Subcutaneous abdominal adipose tissue (tissue), 5 donors: ENCODE results near the gene PRSS2.
A peak's percentile ranks its signal among the peaks of the same experiment; 100 is the strongest.

Experiments used
- H3K27ac ChIP-seq: one replicate; pipeline ENCODE4 v1.7.0; 2013; ENCODE audit warnings: low read depth, mild to moderate bottlenecking, inconsistent platforms, low read length, moderate library complexity
- H3K27me3 ChIP-seq, 5 donors: one replicate each; pipeline ENCODE4 v1.7.0; 2013; ENCODE audit warnings: low read length in 5 of 5, inconsistent platforms in 1 of 5; ENCODE audit not compliant: control insufficient read depth in 5 of 5, insufficient read depth in 4 of 5
- H3K36me3 ChIP-seq, 5 donors: one replicate each; pipeline ENCODE4 v1.7.0; 2013; ENCODE audit warnings: low read length in 5 of 5; ENCODE audit not compliant: control insufficient read depth in 5 of 5, insufficient read depth in 5 of 5
- H3K4me1 ChIP-seq, 5 donors: one replicate each; pipeline ENCODE4 v1.7.0; 2013; ENCODE audit warnings: low read length in 5 of 5, mild to moderate bottlenecking in 3 of 5, moderate library complexity in 1 of 5; ENCODE audit not compliant: control insufficient read depth in 5 of 5, insufficient read depth in 5 of 5
- H3K4me3 ChIP-seq, 5 donors: one replicate each; pipeline ENCODE4 v1.7.0; 2013; ENCODE audit warnings: low read length in 5 of 5, low read depth in 1 of 5
- H3K9ac ChIP-seq, 5 donors: one replicate each; pipeline ENCODE4 v1.7.0; 2013; ENCODE audit warnings: low read length in 5 of 5, mild to moderate bottlenecking in 4 of 5, moderate library complexity in 3 of 5
- H3K9me3 ChIP-seq, 5 donors: one replicate each; pipeline ENCODE4 v1.7.0; 2013; ENCODE audit warnings: low read length in 5 of 5; ENCODE audit not compliant: control insufficient read depth in 5 of 5
- donor health status: healthy.
- donor health status: healthy.
- donor health status: healthy.
- donor health status: healthy.
- donor health status: healthy.

Gene PRSS2

GRCh38 chr7:142792593-142792992 lies 21.8 kb downstream of the PRSS2 start:
- Histone ChIP-seq H3K9ac (no peak overlapping the region), H3K27me3 (peaks cover 25 to 40% (median 33%) of the 10 kb centered on the region in 5 donors), H3K4me1 (peaks cover 0 to 17% (median 15%) of the 10 kb centered on the region in 5 donors), H3K4me3 (no peak overlapping the region), H3K27ac (no peak overlapping the region), H3K36me3 (no peaks in the 10 kb centered on the region), H3K9me3 (no peaks in the 10 kb centered on the region)

- H3K27ac ChIP-seq = no peak overlapping the region
- H3K4me1 ChIP-seq = peaks cover 0 to 21% (median 19%) of the 10 kb centered on the region in 5 donors
Observed at GRCh38 chr7:142793156-142793555, 22.4 kb downstream of the PRSS2 start.

GRCh38 chr7:142795339-142795863 lies 24.6 kb downstream of the PRSS2 start:
- no peak overlapping the region for H3K27ac ChIP-seq
- H3K27me3 ChIP-seq = peaks cover 35 to 52% (median 50%) of the 10 kb centered on the region in 5 donors
- no peaks in the 10 kb centered on the region for H3K36me3 ChIP-seq
- H3K4me3 ChIP-seq = no peak overlapping the region
- no peak overlapping the region for H3K9ac ChIP-seq
- no peaks in the 10 kb centered on the region for H3K9me3 ChIP-seq
- peaks cover 0 to 21% (median 19%) of the 10 kb centered on the region in 5 donors for H3K4me1 ChIP-seq

More at GRCh38 chr7:142793156-142793555, 22.4 kb downstream of the PRSS2 start:
- peaks cover 26 to 46% (median 39%) of the 10 kb centered on the region in 5 donors for H3K27me3 ChIP-seq
- no peaks in the 10 kb centered on the region for H3K9me3 ChIP-seq
- H3K9ac ChIP-seq = no peak overlapping the region
- no peak overlapping the region for H3K4me3 ChIP-seq
- H3K36me3 ChIP-seq = no peaks in the 10 kb centered on the region

DNA sequence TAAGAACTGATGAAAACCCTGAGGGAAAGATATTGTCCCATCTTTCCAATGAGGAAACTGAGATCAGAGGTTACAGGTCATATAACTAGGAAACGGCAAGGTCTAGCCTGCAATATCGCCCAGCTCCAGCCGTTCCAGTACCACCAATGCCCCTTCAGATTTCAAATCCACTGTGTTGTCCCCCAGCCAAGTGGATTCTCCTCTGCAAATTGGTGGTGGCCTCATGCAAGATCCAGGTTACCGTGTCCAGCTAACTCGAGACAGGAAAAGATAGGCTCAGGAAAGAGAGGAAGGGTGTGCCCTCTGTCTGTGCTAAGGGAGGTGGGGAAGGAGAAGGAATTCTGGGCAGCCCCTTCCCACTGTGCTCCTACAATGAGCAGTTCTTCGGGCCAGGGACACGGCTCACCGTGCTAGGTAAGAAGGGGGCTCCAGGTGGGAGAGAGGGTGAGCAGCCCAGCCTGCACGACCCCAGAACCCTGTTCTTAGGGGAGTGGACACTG lies 25.3 kb downstream of the PRSS2 start:
- H3K4me3 ChIP-seq = peak overlapping the region in 2 of 5 donors; percentile 8 to 51
- H3K27ac ChIP-seq = no peak overlapping the region

DNA sequence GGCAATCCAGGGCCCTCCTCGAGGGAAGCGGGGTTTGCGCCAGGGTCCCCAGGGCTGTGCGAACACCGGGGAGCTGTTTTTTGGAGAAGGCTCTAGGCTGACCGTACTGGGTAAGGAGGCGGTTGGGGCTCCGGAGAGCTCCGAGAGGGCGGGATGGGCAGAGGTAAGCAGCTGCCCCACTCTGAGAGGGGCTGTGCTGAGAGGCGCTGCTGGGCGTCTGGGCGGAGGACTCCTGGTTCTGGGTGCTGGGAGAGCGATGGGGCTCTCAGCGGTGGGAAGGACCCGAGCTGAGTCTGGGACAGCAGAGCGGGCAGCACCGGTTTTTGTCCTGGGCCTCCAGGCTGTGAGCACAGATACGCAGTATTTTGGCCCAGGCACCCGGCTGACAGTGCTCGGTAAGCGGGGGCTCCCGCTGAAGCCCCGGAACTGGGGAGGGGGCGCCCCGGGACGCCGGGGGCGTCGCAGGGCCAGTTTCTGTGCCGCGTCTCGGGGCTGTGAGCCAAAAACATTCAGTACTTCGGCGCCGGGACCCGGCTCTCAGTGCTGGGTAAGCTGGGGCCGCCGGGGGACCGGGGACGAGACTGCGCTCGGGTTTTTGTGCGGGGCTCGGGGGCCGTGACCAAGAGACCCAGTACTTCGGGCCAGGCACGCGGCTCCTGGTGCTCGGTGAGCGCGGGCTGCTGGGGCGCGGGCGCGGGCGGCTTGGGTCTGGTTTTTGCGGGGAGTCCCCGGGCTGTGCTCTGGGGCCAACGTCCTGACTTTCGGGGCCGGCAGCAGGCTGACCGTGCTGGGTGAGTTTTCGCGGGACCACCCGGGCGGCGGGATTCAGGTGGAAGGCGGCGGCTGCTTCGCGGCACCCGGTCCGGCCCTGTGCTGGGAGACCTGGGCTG lies 26.0 kb downstream of the PRSS2 start:
- peaks cover 0 to 21% (median 19%) of the 10 kb centered on the region in 5 donors for H3K4me1 ChIP-seq
- no peaks in the 10 kb centered on the region for H3K36me3 ChIP-seq
- H3K27ac ChIP-seq = no peak overlapping the region
- peaks cover 35 to 56% (median 52%) of the 10 kb centered on the region in 5 donors for H3K27me3 ChIP-seq
- H3K4me3 ChIP-seq = peak overlapping the region in 4 of 5 donors; percentile 17 to 54 (median 50)
- no peaks in the 10 kb centered on the region for H3K9me3 ChIP-seq
- H3K9ac ChIP-seq = no peak overlapping the region

More for the DNA sequence above, 25.3 kb downstream of the PRSS2 start:
- Histone ChIP-seq H3K9ac (no peak overlapping the region), H3K27me3 (peaks cover 35 to 56% (median 50%) of the 10 kb centered on the region in 5 donors), H3K4me1 (peaks cover 0 to 21% (median 19%) of the 10 kb centered on the region in 5 donors), H3K9me3 (no peaks in the 10 kb centered on the region), H3K36me3 (no peaks in the 10 kb centered on the region)

DNA sequence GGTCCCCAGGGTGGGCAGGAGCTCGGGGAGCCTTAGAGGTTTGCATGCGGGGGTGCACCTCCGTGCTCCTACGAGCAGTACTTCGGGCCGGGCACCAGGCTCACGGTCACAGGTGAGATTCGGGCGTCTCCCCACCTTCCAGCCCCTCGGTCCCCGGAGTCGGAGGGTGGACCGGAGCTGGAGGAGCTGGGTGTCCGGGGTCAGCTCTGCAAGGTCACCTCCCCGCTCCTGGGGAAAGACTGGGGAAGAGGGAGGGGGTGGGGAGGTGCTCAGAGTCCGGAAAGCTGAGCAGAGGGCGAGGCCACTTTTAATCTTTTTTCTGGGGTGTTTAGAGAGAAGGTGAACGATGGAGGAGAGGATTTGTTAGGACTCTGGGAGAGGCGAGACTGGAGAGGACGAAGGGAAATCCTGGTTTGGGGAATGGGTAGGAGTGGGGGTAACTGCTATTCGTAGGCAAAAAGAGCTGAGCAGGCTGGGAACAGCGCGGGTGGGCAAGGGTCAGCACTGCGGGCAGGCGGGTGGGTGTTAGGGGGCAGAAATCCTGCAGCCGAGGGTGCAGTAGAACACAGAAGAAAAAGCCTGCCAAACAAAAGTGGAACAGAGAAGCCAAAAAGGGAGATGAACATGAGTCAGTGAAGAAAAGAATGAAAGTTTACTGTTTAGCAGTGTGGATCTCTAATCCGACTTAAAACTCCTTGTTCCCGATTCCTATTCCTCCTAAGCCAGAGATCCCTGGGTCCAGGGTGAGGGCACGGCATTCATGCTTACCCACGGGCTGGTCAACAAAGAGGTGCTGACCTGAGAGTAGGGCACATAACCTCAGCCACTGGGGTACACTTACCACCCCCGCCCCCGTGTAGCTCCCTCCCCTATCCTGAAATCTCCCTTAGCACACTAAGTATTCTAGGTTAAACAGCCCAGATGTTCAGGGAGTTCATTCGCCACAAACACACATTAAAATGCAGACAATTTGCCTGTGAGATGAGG lies 26.9 kb downstream of the PRSS2 start:
- H3K27ac ChIP-seq = no peak overlapping the region
- H3K4me3 ChIP-seq = peak overlapping the region; percentile 17 to 54 (median 51)
- no peaks in the 10 kb centered on the region for H3K36me3 ChIP-seq
- no peaks in the 10 kb centered on the region for H3K9me3 ChIP-seq
- H3K27me3 ChIP-seq = peaks cover 33 to 60% (median 49%) of the 10 kb centered on the region in 5 donors
- peaks cover 0 to 21% (median 19%) of the 10 kb centered on the region in 5 donors for H3K4me1 ChIP-seq
- H3K9ac ChIP-seq = peak overlapping the region in 1 of 5 donors; percentile 33

DNA sequence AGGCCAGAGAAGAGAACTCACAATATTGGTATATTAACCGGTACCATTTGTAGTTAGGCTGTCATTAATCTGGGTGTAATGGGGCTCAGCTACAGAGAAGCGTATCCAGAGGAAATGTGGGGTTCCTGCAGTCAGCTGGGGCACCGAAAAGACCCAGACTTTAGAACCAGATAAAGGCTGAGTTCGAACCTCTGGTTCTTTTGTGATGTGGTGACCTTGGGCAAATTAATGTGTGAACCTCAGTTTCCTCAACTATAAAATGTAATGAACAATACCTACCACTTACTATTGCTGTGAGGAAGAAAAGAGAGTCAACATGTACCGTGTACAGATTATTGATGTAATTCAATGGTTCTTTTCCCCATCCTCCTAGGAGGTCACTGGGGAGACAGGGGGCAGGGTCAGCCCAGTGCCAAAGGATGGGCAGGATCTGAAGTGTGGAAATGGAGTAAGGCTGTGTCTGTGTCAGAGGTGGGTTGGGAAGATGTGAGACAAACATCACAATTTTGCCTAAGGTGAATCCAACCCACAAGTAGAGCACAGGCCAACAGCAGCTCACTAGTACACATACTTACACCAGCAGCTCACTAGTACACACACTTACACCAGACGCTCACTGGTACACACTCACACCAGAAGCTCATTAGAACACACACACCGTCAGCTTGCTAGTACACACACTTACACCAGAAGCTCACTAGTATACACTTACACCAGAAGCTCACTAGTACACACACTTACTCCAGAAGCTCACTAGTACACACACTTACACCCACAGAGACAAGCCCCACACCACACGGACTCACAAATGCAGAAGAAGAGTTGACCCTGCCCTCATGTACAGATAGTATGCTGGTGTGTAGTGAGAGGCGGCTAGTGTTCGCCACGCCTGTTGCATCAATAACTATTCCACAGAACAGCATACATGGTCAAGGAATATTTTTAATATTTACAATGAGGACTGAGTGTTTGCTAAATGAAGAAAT lies 28.0 kb downstream of the PRSS2 start:
- Histone ChIP-seq H3K4me3 (peak overlapping the region in 1 of 5 donors; percentile 4), H3K9me3 (no peaks in the 10 kb centered on the region), H3K4me1 (peaks cover 0 to 21% (median 19%) of the 10 kb centered on the region in 5 donors), H3K36me3 (no peaks in the 10 kb centered on the region), H3K27me3 (peaks cover 31 to 60% (median 41%) of the 10 kb centered on the region in 5 donors), H3K27ac (no peak overlapping the region), H3K9ac (no peak overlapping the region)

DNA sequence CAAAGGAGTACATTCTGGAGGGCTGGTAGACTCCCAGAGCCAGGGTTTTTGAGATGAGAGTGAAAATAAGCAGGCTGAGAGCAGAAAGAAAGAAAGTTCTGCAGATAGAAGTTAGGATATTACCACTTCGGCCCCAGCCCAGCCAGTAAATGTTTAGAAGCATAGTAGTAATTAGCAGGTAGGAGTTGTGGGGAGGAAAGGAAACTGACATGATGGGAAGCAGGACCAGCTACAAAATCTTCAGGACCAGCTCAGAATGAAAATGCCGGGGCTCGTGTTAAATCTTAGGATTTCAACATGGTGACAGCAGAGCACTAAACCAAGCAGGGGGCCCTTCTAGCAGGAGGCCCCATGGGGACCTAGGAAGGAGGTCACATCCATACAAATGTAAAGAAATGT lies 28.7 kb downstream of the PRSS2 start:
- no peaks in the 10 kb centered on the region for H3K36me3 ChIP-seq
- no peak overlapping the region for H3K27ac ChIP-seq
- H3K9me3 ChIP-seq = no peaks in the 10 kb centered on the region
- peaks cover 27 to 57% (median 38%) of the 10 kb centered on the region in 5 donors for H3K27me3 ChIP-seq
- H3K4me3 ChIP-seq = no peak overlapping the region
- H3K4me1 ChIP-seq = peaks cover 0 to 21% (median 19%) of the 10 kb centered on the region in 5 donors
- no peak overlapping the region for H3K9ac ChIP-seq
